GM18907 (cell line): ENCODE measurements around the gene ENTR1.

Experiments used
- ATAC-seq: cut with Tn5 transposase; IDR thresholded peaks from one replicate; pipeline ENCODE4 v1.9.1; 2021; ENCODE audit warnings: mild to moderate bottlenecking, moderate library complexity; ENCODE audit not compliant: unreplicated experiment

The ENTR1 gene

GRCh38 chr9:136363949-136364748, 46.3 kb downstream of the ENTR1 start:
- no peak for ATAC-seq

- ATAC-seq = peak; percentile 79
Observed at GRCh38 chr9:136363106-136363948, 47.1 kb downstream of the ENTR1 start, which contains the start of gene DNLZ. DNLZ (minus strand) TSS chr9:136363744; CDS start chr9:136363714, 30 bp downstream.

- ATAC-seq = no peak
Observed at GRCh38 chr9:136362450-136362784, 48.0 kb downstream of the ENTR1 start.

- no peak for ATAC-seq
Observed at GRCh38 chr9:136361754-136362449, 48.5 kb downstream of the ENTR1 start.

GRCh38 chr9:136361047-136361753, 49.2 kb downstream of the ENTR1 start:
- no peak for ATAC-seq

GRCh38 chr9:136359774-136360718, 50.4 kb downstream of the ENTR1 start:
- ATAC-seq = no peak

- no peak for ATAC-seq
Observed at GRCh38 chr9:136358888-136359287, 51.5 kb downstream of the ENTR1 start.

GRCh38 chr9:136358016-136358415, 52.4 kb downstream of the ENTR1 start:
- no peak for ATAC-seq

- ATAC-seq = no peak
Observed at GRCh38 chr9:136357202-136357725, 53.1 kb downstream of the ENTR1 start.

- no peak for ATAC-seq
Observed at GRCh38 chr9:136355616-136356557, 54.5 kb downstream of the ENTR1 start.

GRCh38 chr9:136354592-136355085, 55.8 kb downstream of the ENTR1 start:
- no peak for ATAC-seq

GRCh38 chr9:136353757-136354488, 56.5 kb downstream of the ENTR1 start:
- no peak for ATAC-seq

- no peak for ATAC-seq
Observed at GRCh38 chr9:136353088-136353487, 57.3 kb downstream of the ENTR1 start.

GRCh38 chr9:136352682-136353081, 57.7 kb downstream of the ENTR1 start:
- ATAC-seq = no peak
